HG02588 (cell line): ENCODE measurements around the gene THEM4.
"Not testable (repeated sequence)": the region's sequence is repeated elsewhere in the genome, so short reads cannot be mapped to it uniquely, and the experiment has no call there.

Experiments
- ATAC-seq: cut with Tn5 transposase; IDR thresholded peaks from one replicate; pipeline ENCODE4 v1.9.1; 2021; ENCODE audit warnings: mild to moderate bottlenecking, moderate library complexity; ENCODE audit not compliant: unreplicated experiment

THEM4 gene

DNA sequence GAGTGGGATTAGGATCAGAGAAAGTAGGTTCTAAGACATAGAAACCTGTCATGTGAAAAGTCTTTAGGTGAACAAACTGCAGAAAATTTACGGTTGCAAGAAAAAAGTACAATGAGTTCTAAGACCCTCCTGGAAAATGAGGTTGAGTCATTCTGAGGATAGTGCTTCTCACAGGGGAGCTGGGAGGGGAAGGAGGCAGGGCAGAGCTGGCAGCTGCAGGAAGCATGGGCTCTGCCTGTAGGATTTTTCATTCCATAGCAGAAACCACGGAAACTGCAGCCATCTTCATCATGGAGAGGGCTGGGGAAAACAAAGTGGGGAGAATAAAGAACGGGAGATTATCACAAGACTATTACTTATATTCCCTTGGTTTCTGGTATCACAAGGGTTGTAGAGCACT lies 25.8 kb upstream of the THEM4 start:
- ATAC-seq = no peak

DNA sequence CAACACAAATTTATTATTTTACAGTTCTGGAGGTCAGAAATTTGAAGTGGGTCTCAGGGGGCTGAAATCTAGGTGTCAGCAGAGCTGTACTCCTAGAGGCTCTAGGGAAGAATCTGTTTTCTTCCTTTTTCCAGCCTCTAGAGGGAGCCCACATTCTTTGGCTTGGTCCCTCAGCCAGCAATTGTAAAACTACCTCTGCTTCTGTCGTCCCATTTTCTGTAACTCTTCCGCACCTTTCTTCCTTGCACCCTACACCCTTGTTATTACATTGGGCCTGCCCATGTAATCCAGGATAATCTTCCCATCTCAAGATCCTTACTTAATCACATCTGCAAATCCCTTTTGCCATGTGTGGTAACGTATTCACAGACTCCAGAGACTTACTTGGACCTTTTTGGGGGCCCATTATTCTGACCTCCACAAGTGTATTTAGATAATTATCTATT lies 24.8 kb upstream of the THEM4 start:
- no peak for ATAC-seq

DNA sequence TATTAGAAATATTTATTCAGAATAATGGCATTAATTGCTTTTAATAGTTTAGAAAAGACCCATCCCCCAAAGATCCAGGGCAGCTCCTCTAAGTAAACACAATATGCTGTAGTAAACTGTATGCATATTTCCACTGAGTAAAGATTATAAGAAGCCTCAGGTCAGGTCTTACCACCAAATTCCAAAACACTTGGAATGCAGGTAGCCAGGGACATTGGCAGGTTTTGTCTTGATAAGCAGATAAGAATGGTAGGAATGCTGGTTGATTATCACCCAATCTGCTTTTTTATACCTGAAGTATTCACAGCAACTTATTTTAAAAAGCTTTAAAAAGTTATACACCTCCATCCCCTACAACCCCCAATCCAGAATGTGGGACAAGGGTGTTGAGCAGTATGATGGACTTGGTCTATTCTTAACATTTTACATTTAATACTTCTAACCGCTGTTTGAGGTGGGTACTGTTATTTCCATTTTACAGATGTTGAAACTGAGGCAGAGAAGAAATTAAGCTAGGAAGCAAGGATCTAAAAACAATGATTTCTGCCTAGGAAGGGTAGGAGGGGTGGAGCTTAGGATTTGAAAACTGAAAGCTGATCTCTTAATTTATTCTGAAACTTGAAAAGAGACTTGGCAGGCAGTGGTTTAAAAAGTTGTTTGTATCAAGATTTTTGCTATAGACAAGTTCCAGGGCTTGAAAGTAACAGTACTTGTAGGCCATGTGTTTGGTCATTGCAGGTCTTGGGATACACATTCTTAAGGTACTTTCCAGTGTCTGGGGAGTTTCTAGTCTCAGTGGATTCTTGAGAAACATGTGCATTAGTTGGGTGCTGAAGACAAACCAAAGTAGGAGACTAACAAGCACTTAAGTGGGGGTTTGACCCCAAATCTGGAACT lies 15.6 kb upstream of the THEM4 start:
- ATAC-seq = no peak

DNA sequence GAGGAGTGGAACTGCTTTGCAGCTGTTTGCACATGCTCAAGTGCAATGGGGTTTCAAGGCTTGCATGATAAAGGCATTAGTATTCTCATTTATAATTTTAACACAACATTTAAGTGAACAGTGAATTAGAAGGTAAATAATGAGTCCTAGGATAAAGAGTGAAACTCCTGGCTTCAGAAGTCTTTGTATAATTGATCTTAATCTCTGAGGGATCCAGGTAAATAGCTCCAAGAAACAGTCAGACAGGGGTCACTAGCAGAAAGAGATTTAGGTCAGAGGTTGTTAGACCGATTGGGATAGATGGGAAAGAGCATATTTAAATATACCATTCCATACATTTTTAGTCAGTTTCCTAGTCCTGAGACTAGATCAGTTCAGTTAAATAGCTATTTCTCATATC lies 14.1 kb upstream of the THEM4 start:
- ATAC-seq = no peak

DNA sequence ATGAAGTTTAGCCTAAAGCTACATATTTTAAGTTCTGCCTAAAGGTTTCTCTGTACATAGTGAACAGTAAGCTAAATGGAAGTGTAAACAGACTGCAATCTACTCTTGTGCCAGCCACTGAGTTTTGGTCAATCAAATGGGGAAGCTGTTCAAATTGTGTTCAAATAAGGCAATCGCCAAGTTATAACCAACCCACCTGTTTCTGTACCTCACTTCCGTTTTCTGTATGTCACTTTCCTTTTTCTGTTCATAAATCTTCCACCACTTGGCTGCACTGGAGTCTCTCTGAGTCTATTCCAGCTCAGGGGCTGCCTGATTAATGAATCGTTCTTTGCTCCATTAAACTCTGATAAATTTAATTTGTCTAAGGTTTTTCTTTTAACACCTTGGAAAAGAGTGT lies 10.8 kb upstream of the THEM4 start:
- ATAC-seq = no peak

DNA sequence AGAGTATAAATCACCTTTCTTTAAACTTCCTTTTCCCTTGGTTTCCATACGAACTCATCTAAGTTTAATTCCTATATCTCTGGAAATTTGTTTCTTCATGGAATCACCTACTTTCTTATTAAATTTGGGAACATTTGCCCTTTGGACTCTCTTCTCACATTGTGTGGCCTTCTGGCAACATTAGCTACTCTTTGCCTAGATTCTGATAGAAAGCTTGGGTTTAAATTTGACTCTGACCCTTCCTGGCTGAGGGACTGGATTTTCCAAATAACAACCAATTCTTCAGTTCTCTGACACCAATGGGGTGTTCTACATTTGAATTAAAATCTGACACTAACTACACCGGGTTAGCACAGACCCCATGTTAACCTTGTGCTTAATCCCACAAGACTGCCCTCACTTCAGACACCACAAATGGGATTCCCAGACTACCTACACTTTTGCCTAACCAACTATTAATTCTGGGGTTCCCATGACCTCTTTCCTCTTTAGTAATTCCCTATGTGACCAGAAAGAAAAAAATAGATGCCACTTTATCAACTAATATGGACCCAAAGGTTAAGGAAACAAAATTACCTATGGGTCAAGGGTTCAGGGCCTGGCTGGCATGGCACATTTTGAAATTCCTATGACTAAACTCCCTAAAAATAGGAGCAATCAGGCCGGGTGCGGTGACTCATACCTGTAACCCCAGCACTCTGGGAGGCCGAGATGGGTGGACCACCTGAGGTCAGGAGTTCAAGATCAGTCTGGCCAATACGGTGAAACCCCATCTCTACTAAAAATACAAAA lies 9.7 kb upstream of the THEM4 start:
- ATAC-seq = no peak

DNA sequence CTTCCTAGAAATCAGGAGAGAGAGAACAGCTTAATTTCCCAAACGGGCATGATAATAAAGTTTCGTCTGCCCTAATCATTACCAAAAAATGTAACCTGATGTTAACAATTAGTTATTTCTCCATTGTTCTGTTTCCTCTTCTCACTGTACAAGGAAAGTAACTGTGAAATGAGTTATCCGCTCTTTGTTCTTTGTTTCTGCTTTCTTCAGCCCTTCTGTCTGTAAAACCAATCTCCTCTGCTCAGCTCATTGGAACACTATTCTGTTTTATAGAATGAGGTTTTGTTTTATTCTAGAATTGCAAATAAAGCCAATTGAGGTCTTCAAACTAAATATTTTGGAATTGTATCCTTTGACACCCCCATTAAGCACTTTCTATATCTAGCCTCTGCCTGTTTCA lies 8.8 kb upstream of the THEM4 start:
- ATAC-seq = no peak

DNA sequence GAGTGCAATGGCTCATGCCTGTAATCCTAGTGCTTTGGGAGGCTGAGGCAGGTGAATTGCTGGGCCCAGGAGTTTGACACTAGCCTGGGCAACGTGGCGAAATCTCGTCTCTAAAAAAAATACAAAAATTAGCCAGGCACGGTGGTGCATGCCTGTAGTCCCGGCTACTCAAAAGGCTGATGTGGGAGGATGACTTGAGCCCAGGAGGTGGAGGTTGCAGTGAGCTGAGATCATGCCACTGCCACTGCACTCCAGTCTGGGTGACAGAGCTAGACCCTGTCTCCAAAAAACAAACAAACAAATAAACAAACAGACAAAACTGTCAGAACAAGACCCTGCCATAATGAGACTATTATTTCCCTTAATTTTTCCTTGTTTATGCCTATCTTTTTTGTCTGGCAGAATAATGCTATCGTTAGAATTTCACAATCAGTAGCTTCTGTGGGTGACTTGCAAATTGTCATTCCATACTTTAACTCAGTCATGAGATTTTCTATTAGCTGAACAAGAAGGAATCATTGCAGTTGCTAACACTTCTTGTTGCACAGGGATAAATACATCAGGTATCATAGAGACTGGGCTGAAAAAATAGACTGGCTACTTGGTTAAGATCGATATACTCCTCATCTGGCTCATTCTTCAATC lies 7.5 kb upstream of the THEM4 start:
- no peak for ATAC-seq

DNA sequence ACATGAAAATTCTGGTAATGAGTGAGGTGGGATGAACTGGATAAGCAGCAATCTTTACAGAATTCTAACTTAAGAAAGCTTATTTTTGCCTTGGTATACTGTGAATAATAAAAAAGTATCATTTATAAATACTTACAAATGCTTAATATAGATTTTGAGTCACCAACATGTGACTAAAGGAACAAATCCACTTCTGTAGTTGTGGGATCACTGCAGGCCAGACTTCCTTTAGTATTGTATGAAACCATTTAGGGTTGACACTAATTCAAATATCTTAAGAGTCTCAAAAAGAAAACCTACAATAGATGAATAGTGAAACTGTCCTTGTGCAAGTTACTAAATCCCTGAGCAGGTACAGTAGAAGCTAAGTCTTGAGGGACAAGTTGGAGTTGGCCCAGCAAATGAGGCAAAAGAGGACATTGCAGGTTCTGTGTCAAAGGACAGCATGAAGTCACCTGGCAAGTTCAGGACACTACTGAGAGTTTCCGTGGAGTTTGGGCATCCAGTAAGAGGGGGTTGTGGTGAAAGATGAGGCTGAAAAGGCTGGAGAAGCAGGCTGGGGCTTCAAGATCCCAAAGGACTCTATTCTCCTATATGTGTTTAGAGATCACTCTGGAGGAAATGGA lies 5.9 kb upstream of the THEM4 start:
- ATAC-seq = no peak

DNA sequence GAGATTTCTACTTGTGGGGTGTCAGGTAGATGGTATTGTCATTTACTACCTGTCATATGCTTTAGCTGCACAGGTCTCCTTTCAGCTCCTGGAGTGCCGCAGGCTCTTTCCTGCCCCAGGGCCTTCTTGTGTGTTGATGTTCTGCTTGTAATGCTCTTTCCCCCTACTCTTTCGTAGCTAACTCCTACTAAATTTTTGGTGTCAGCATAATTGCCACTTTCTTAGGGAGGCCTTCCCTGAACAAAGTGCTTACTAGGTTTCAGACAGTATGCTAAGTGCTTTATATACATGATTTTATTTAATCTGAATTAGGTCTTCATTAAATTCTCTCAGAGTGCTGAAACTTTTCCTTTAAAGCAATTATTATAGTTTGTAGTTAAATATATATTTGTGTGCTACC lies 4.8 kb upstream of the THEM4 start:
- ATAC-seq = no peak

DNA sequence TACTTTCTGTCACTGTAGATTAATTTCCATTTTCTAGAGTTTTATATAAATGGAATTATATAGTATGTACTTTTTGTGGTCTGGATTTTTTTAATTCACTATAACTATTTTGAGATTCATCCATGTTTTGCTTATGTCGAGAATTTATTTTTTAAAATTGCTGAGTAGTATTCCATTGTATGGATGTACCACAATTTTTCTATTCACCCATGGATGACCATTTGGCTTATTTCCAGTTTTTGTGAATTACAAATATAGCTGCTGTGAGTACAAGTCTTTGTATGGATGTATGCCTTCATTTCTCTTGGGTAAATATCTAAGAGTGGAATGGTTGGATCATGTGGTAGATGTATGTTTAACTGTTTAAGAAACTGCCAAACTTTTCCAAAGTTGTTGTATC lies 3.7 kb upstream of the THEM4 start:
- ATAC-seq = no peak

DNA sequence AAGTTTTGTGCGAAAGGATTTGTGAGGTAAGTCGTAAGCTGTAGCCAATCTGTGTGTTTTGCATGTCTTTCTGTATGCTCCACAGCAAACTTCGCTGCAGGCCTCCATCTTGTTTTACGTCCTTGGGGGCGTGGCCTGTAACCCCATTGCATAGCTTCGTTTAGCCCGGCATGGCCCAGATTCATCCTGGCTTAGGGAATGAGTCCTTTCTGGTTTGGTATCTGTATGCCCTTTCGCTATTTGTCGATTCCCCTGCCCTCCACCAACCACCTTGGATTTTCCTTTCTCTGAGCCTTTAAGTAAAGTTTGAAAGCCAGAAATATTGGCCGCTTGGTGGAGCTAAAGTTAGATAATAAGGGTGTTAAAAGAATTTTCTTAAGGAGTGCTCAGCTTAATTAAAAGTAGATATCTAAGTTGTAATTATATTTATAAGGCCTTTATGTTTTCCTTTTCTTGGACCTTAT lies 1.1 kb downstream of the THEM4 start:
- ATAC-seq = no peak

DNA sequence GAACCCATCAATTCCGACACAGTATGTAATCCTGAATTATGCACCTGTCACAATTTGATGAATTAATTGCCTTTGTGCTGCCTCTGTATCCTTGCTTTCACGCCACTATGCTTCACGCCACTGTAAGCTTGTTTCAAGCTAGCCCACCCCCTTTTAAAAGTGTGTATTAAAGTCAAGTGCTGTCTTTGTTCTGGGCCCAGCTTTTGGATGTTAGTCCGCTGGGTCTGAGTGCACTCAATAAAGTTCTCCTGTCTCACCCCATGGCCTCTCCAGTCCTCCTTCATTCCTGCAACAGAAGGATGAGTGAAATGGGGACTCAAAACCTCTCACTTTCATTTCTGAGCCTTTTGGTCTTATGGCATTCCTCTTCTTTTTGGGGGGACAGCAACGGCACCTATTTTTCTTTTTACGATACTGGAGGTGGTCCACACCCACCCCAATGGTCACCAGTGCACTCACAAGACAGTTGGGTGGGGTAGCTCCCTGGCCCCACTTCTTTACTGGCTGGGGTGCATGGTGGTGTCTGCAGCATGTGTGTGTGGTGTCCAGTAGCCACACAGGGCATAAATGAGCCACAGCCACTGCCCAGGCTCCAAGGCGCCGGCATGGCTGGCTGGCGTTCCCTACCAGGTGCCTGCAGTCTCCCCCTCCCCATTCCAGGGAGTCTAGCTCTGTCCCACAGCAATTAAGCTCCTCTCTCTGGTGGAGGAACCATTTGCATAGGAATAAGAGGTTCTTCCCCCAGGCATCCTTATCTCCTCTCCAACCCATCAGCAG lies 1.8 kb downstream of the THEM4 start:
- no peak for ATAC-seq

DNA sequence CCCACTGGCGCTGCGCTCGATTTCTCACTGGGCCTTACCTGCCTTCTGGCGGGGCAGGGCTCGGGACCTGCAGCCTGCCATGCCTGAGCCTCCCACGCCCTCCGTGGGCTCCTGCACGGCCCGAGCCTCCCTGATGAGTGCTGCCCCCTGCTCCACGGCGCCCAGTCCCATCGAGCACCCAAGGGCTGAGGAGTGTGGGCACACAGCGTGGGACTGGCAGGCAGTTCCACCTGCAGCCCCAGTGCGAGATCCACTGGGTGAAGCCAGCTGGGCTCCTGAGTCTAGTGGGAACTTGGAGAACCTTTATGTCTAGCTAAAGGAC lies 3.0 kb downstream of the THEM4 start:
- not testable (repeated sequence) for ATAC-seq

DNA sequence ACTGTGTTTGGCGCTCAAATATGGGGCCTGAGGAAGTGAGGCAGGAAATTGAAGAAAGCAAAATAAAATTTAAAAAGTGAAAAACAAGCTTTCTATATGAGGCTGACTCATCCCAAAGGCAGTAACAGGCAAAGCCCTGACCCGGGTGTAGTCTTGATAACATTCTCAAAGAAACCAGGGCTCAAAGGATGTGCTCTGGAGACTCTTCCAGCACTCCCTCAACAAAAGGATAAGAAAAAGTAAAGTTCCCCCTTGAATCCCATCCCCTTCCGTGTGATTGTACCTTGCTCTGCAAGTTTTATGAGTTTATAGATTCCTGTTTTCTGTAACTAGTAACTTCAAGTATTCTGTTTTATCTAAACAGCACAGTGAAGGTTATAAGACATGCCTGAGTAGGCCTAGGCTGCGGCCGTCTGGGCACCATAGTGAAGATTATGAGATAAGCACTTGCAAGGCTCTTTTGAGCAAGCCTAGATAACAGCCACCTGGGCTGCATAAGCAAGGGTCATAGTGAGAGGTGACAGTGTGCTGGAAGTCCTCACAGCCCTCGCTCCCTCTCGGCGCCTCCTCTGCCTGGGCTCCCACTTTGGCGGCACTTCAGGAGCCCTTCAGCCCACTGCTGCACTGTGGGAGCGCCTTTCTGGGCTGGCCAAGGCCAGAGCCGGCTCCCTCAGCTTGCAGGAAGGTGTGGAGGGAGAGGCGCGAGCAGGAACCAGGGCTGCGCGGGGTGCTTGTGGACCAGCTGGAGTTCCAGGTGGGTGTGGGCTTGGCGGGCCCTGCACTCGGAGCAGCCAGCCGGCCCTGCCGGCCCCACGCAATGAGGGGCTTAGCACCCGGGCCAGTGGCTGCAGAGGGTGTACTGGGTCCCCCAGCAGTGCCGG lies 3.6 kb downstream of the THEM4 start:
- ATAC-seq = not testable (repeated sequence)

DNA sequence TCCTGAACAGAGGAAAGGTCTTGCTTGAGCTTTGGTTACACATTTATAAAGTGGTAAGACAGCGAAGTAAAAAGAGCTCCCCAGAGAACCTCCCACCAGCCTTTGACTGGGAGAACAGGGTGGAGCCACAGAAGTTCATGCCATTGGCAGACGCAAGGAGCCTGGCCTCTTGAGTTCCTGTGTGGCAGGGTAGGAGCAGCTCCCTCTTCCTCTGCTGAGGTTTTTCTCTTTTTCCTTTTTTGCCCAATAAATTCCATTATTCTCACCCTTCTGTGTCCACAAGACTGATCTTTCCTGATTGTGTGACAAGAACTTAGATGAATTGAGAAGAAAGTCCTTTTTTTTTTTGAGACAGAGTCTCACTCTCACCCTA lies 4.3 kb downstream of the THEM4 start:
- ATAC-seq = no peak

DNA sequence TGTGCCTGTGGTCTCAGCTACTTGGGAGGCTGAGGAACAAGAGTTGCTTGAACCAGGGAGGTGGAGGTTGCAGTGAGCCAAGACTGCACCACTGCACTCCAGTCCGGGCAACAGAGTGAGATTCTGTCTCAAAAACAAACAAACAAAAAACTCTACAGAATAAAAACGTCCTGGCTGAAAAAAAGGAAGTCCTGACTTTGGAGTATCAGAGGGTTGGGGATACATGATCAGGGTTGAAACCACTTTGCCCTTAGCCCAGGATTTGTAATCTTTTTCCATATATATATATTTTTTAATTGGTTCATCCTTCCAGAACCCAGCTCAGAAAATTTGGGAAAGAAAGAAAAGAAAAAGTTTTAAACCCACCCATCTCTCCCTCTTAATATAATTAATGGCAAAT lies 6.5 kb downstream of the THEM4 start:
- no peak for ATAC-seq

DNA sequence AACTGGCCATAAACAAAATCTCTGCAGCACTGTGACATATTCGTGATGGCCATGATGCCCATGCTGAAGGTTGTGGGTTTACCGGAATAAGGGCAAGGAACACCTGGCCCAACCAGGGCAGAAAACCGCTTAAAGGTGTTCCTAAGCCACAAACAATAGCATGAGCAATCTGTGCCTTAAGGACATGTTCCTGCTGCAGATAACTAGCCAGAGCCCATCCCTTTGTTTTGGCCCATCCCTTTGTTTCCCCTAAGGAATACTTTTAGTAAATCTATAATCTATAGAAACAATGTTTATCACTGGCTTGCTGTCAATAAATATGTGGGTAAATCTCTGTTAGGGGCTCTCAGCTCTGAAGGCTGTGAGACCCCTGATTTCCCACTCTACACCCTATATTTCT lies 8.5 kb downstream of the THEM4 start:
- ATAC-seq = not testable (repeated sequence)

DNA sequence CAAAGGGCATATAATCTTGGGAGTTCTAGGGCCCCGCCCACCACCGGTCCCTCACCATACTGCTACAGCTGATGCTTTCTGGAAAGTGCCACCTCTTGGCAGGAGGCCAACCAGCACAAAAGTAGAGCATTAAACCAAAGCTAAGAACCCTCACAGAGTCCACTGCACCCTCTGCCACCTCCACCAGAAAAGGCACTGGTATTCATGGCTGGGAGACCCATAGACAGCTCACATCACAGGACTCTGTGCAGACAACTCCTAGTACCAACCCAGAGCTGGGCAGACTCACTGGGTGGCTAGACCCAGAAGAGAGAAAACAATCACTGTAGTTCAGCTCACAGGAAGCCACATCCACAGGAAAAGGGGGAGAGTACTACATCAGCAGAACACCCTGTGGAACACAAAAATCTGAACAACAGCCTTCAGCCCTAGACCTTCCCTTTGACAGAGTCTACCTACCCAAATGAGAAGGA lies 10.8 kb downstream of the THEM4 start:
- no peak for ATAC-seq
